Activated naive CD8-positive, alpha-beta T cell treated with anti-CD3 and anti-CD28 coated beads for 36 hours (primary cell): Measurements from ENCODE around the gene KANK2. TPM values are rescaled to one million over a fixed set of nuclear protein-coding genes. Genes with fewer than 3 reads are reported as not detected.
A peak's percentile ranks its signal among the peaks of the same experiment; 100 is the strongest.

Experiments
- DNase-seq: peaks from one replicate; pipeline ENCODE4 v3.0.0; 2021
- H3K27ac Mint-ChIP-seq: one replicate; pipeline ENCODE4 v1.8.0; 2022; ENCODE audit warnings: mild to moderate bottlenecking, moderate library complexity, mixed read lengths
- H3K27me3 Mint-ChIP-seq: one replicate; pipeline ENCODE4 v1.8.0; 2022; ENCODE audit warnings: mild to moderate bottlenecking, mixed read lengths
- H3K36me3 Mint-ChIP-seq: one replicate; pipeline ENCODE4 v1.8.0; 2021; ENCODE audit warnings: mild to moderate bottlenecking, mixed read lengths
- H3K4me1 Mint-ChIP-seq: one replicate; pipeline ENCODE4 v1.8.0; 2021; ENCODE audit warnings: mixed read lengths
- H3K4me3 Mint-ChIP-seq: one replicate; pipeline ENCODE4 v1.8.0; 2022; ENCODE audit warnings: mild to moderate bottlenecking, moderate library complexity, mixed read lengths
- H3K9me3 Mint-ChIP-seq: one replicate; pipeline ENCODE4 v1.8.0; 2022; ENCODE audit warnings: mixed read lengths
- total RNA-seq, 2 experiments: library from RNA; stranded (reverse); gene quantifications; one replicate each; pipeline ENCODE4 v1.2.3, GENCODE V29; 2021

The KANK2 gene
- total RNA-seq = 1 to 10 TPM in 1 of 2 experiments, under 1 TPM in 1; 0.98 to 1.8 TPM

DNA sequence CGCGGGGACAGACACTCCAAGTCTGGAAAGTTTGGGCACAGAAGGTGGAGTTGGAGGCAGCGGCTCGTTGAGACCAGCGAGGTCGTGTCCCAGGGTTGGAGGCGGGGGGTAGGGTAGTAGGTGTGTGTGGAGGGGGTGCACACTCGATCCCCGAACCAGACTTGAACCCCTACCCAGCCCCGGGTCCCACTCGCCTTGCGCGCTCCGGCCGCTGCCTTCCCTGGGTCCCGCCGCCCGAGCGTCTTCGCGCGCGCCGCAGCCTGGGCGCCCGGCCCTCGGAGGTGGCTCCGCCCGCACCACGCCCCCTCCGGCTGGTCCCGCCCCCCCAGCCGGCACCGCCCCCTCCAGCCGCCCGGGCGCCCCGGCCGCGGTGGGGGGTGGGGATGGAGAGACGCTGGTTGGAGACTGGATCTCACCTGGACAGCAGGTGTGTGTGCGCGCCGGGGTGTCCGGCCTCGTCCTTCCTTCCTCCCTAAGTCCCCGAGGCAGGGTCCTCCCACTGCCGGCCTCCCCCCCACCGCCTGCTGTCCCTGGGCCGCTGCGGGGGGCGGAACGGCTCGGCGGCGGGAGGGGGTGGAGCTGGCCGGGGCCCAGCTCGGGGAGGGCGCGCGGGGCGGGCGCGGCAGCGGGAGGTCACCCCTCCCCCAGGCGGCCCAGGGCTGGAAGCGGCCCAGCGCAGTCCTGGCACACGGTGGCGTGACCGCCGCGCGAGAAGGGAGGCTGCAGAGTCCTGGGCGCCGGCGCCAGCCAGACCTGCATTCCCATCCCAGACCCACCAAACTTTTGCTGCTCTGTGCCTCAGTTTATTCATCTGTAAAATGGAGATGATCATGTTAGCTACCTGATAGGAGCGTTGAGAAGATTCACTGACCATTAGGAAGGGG, at the start of gene KANK2:
Gene KANK2, minus strand, starts transcription at position 255 of the 884 bp plus-strand sequence. CDS start 3,034 bp downstream, outside the sequence.
- Mint-ChIP-seq H3K27me3 (peaks cover 22% of the 10 kb centered on the region), H3K27ac (no peak within 1 kb of the TSS), H3K4me1 (peaks cover 8% of the 10 kb centered on the region), H3K36me3 (no peaks in the 10 kb centered on the region), H3K4me3 (peak within 1 kb of the TSS; percentile 67), H3K9me3 (no peaks in the 10 kb centered on the region)
- DNase-seq = peak; percentile 80

- Mint-ChIP-seq H3K4me3 (no peak overlapping the region), H3K27me3 (peaks cover 26% of the 10 kb centered on the region), H3K4me1 (no peaks in the 10 kb centered on the region), H3K27ac (no peak overlapping the region), H3K9me3 (no peaks in the 10 kb centered on the region), H3K36me3 (no peaks in the 10 kb centered on the region)
- no peak for DNase-seq
These were observed 49.6 kb upstream of the KANK2 start for GRCh38 chr19:11246941-11247340.

GRCh38 chr19:11244846-11245589, 47.7 kb upstream of the KANK2 start:
- Mint-ChIP-seq H3K36me3 (no peaks in the 10 kb centered on the region), H3K9me3 (no peaks in the 10 kb centered on the region), H3K27me3 (peaks cover 31% of the 10 kb centered on the region), H3K27ac (no peak overlapping the region), H3K4me3 (no peak overlapping the region), H3K4me1 (no peaks in the 10 kb centered on the region)
- DNase-seq = no peak

DNA sequence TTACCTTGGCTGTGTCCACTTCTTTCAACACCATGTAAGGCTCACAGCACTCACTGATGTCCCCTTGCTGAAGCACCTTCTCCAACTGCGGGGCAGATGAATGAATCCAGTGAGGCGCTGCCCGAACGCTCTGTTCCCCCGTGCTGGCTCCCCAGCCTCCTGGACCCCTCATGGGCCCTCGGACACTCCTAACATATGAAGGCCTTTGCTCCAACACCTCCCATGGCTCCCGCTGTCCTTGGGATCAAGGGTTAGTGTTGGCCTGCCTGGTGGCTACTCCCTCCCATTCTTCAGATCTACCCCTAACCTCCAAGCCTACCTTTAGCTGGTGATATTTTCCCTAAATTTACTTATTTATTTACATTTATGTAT, 46.4 kb upstream of the KANK2 start:
- H3K4me1 Mint-ChIP-seq = no peaks in the 10 kb centered on the region
- DNase-seq = no peak
- H3K4me3 Mint-ChIP-seq = no peak overlapping the region
- H3K27me3 Mint-ChIP-seq = peaks cover 31% of the 10 kb centered on the region
- H3K36me3 Mint-ChIP-seq = no peaks in the 10 kb centered on the region
- H3K27ac Mint-ChIP-seq = no peak overlapping the region
- H3K9me3 Mint-ChIP-seq = peaks cover 3% of the 10 kb centered on the region

DNA sequence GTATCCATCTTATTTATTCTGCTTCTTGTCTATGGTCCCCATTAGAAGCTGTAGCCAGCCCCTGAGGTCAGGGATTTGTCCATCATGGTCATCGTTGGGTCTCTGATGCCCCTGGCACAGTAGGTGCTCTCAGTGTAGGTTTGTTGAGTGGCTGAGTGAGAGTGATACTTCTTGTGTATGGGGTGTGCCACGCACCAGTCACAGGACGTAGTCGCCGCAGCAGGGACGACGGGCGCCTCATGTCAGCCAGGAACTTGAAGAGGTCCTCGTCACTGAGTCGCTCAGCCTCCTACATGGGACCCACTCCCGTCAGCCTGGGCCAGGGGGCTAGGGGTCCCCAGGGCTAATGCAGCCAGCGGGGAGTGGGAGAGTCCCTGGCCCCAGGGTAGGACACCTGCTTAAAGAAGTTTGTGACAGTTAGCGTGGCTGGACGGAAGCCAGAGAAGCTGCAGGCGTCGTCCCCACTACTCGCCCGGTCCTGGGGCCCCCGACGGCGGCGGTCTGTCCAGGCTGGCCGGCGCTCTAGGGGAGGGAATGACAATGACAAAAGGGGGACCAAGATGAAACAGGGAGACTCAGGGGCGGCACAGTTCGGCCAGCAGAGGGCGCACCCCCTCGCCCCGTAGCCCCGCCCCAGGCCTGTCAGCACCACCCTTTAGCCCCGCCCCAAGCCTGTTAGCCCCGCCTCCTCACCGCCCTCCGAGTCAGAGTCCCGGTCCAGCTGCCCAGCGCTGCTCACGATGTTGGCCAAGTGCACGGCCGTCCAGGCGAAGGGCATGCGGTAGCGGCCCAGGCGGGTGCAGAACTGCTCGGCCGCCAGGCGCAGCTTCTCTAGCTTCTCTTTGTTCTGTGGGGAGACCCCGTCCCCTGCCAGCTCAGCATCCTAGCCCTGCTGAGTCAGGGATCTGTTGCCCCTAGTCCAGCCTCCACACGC, 45.8 kb upstream of the KANK2 start:
- peaks cover 31% of the 10 kb centered on the region for H3K27me3 Mint-ChIP-seq
- no peaks in the 10 kb centered on the region for H3K36me3 Mint-ChIP-seq
- no peak overlapping the region for H3K4me3 Mint-ChIP-seq
- no peaks in the 10 kb centered on the region for H3K4me1 Mint-ChIP-seq
- H3K27ac Mint-ChIP-seq = no peak overlapping the region
- DNase-seq = peak; percentile 84
- peaks cover 8% of the 10 kb centered on the region for H3K9me3 Mint-ChIP-seq

DNA sequence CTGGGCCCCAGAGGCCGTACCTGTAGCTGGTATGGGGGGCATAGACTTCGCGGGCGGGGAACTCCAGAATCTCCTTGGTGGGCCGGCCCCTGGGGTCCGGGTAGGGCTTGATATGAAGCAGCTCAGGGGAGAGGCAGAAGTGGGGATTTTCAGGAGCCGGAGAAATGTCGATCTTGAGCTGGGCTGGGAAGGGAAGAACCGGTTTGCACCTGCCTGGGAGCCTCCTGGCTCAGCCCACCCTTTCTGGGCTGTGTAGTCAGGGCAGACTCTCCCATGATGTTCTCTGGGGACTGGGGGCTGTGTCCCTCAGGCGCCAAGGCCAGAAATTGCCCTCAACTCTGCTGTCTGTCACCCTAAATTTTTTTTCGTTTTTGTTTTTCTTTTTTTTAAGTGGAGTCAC, 44.7 kb upstream of the KANK2 start:
- DNase-seq = no peak
- peaks cover 31% of the 10 kb centered on the region for H3K27me3 Mint-ChIP-seq
- no peak overlapping the region for H3K4me3 Mint-ChIP-seq
- H3K4me1 Mint-ChIP-seq = no peaks in the 10 kb centered on the region
- peaks cover 10% of the 10 kb centered on the region for H3K9me3 Mint-ChIP-seq
- H3K27ac Mint-ChIP-seq = no peak overlapping the region
- H3K36me3 Mint-ChIP-seq = no peaks in the 10 kb centered on the region

GRCh38 chr19:11240008-11240444, 42.7 kb upstream of the KANK2 start:
- Mint-ChIP-seq H3K4me1 (no peaks in the 10 kb centered on the region), H3K36me3 (no peaks in the 10 kb centered on the region), H3K27ac (no peak overlapping the region), H3K4me3 (no peak overlapping the region), H3K9me3 (peaks cover 10% of the 10 kb centered on the region), H3K27me3 (peaks cover 21% of the 10 kb centered on the region)
- DNase-seq = no peak

DNA sequence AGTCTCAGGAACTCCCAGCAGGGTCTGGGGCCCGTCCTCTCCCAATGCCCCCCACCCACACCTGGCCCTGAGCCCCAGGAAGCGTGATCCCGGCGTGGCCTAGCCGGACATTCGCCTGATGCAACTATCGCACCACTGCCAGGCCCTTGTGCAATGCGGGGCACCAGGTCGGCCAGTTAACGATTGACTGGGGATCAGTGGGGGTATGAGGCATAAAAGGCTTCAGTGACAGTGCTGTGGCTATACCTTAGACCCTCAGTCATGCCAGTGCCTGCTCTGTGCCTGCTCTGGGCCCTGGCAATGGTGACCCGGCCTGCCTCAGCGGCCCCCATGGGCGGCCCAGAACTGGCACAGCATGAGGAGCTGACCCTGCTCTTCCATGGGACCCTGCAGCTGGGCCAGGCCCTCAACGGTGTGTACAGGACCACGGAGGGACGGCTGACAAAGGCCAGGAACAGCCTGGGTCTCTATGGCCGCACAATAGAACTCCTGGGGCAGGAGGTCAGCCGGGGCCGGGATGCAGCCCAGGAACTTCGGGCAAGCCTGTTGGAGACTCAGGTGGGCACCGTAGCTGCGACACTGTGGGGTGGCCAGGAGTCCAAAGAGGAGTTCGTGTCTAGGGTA, 42.1 kb upstream of the KANK2 start, which contains the start of gene ANGPTL8:
Gene ANGPTL8, plus strand, starts transcription at position 243 of the 624 bp plus-strand sequence. Its CDS starts 19 bp downstream, at position 262.
- Mint-ChIP-seq H3K4me1 (no peaks in the 10 kb centered on the region), H3K27ac (no peak within 1 kb of the TSS), H3K27me3 (peaks cover 20% of the 10 kb centered on the region), H3K36me3 (no peaks in the 10 kb centered on the region), H3K4me3 (no peak within 1 kb of the TSS), H3K9me3 (peaks cover 10% of the 10 kb centered on the region)
- no peak for DNase-seq

DNA sequence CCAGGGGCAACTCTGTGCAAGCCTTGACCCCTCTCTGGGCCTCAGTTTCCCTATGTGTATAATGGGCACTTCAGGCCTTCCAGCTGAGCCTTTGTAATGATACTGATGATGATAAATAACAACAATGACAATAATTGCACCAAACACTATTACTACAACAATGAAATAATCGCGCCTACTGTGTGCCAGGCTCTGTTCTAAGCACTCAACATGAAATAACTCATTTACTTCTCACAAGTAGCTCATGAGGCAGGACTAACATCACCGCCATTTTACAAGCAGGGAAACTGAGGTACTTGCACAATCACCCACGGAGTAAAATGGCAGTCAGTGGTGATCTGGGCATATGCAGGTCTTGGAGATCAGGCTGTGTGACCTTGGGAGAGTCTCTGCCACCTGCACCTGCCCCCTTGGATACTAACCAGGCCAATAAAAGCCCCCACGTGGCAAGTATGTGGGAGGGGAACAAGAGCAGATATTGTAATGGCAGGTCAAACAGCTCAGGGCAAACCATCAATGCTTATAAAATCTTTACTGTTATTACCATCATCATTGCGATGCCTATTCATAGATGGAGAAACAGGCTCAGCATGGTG, 41.5 kb upstream of the KANK2 start:
- no peaks in the 10 kb centered on the region for H3K36me3 Mint-ChIP-seq
- H3K4me1 Mint-ChIP-seq = no peaks in the 10 kb centered on the region
- no peak overlapping the region for H3K27ac Mint-ChIP-seq
- H3K27me3 Mint-ChIP-seq = peaks cover 19% of the 10 kb centered on the region
- DNase-seq = no peak
- H3K4me3 Mint-ChIP-seq = no peak overlapping the region
- H3K9me3 Mint-ChIP-seq = peaks cover 10% of the 10 kb centered on the region

DNA sequence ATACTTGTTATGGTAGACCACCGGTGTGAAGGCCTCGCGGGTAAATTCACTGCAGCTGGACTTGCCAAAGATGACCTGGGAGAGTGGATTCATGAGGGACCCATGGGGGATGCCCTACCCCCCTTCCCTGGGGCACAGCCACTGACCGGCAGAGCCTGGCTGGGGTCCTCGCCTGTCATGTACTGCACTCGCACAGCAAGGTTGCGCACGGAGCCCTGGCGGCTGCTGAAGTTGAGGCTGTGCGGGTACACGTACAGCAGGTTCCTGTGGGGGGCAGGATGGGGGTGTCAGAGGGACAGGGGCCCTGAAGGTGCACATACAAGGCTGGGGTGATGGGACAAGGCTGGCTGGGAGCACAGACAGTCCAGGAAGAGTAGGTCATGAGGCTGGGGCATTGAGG, 40.7 kb upstream of the KANK2 start:
- H3K9me3 Mint-ChIP-seq = peaks cover 10% of the 10 kb centered on the region
- DNase-seq = no peak
- H3K27ac Mint-ChIP-seq = no peak overlapping the region
- no peak overlapping the region for H3K4me3 Mint-ChIP-seq
- peaks cover 11% of the 10 kb centered on the region for H3K27me3 Mint-ChIP-seq
- no peaks in the 10 kb centered on the region for H3K36me3 Mint-ChIP-seq
- H3K4me1 Mint-ChIP-seq = no peaks in the 10 kb centered on the region

DNA sequence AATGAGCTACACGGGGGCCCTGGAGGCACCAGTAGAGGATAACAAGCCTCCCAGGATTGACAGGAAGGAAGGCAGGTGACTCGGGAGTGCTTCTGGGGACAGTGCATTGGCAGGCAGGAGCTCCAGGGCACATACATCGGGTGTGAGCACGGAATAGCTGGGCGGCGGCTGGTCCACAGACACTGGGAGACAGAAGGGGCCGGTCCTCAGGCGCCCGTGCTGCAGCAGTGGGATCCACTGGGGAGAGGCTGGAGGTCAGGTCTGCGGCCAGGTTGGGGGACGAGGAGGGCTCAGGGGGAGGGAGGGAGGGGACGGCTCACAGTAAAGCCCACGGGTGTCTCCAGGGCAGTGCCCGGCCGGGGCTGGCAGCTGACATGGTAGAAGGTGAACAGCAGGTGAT, 40.0 kb upstream of the KANK2 start:
- H3K4me1 Mint-ChIP-seq = no peaks in the 10 kb centered on the region
- no peak overlapping the region for H3K4me3 Mint-ChIP-seq

DNA sequence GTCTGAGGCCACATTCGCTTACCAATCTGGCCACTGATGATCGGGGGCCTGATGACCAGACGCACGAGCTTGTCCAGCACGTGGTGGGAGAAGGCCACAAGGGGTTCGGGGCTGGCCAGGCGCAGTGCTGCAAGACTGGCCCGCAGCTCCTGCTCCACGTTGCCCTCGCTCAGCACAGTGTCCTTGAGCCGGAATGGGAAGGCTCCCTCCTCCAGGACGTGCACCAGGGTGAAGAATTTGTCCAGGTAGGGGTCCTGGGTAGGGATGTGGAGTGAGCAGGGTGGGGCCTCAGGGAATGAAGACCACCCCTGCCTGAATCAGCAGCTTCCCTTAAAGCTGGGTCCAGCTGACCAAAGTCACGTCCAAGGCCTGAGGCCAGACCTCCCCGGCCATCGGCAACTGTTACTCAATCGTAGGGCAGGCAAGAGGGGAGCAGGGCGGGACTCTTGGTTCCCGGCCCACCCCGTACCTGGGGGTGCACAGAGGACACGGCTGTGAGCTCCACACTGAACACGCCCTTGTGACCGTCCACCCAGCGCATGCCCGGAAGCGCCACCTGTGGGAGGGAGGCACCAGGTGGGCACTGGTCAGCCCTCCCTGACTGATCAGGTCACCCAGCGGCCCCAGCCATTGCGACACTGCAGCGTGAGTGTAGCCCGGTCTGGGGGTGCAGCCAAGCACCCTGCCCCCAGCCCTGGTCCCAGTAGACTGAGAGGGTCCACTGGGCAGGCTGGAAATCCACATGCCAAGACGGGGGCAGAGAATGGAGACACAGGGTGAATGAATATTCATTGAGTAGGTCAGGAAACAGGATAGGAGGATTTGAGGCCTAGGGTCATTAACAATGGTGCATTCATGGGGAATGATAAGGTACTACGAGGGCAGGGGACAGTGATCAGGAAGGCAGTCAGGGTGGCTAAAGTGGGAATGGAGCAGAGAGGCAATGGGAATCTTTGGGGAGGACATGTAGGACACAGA, 39.3 kb upstream of the KANK2 start:
- no peak overlapping the region for H3K27ac Mint-ChIP-seq
- peaks cover 1% of the 10 kb centered on the region for H3K27me3 Mint-ChIP-seq
- H3K4me1 Mint-ChIP-seq = no peaks in the 10 kb centered on the region
- no peaks in the 10 kb centered on the region for H3K36me3 Mint-ChIP-seq
- no peak overlapping the region for H3K4me3 Mint-ChIP-seq
- peaks cover 10% of the 10 kb centered on the region for H3K9me3 Mint-ChIP-seq
- DNase-seq = no peak

More for the DNA sequence above, 40.0 kb upstream of the KANK2 start:
- Mint-ChIP-seq H3K27me3 (peaks cover 6% of the 10 kb centered on the region), H3K27ac (no peak overlapping the region), H3K36me3 (no peaks in the 10 kb centered on the region), H3K9me3 (peaks cover 10% of the 10 kb centered on the region)
- no peak for DNase-seq

- no peaks in the 10 kb centered on the region for H3K36me3 Mint-ChIP-seq
- H3K27ac Mint-ChIP-seq = no peak overlapping the region
- H3K4me3 Mint-ChIP-seq = no peak overlapping the region
- no peaks in the 10 kb centered on the region for H3K4me1 Mint-ChIP-seq
- H3K27me3 Mint-ChIP-seq = no peaks in the 10 kb centered on the region
- DNase-seq = no peak
- H3K9me3 Mint-ChIP-seq = peaks cover 10% of the 10 kb centered on the region
These were observed 37.2 kb upstream of the KANK2 start for GRCh38 chr19:11234486-11235075.
